Lower leg skin (tissue), 3 donors: ENCODE results near the gene ACOX3.

ENCODE experiments used
- POLR2A ChIP-seq, 2 donors: fragments of 450-650 bp; IDR thresholded peaks; one replicate each; pipeline ENCODE4 v1.6.1; 2016 to 2017; ENCODE audit warnings: antibody characterized with exemption in 2 of 2, mild to moderate bottlenecking in 1 of 2, moderate library complexity in 1 of 2
- TF ChIP-seq, protein P1 (sequence below), 3 donors: fragments of 450-650 bp; IDR thresholded peaks; one replicate each; pipeline ENCODE4 v1.5.1; 2016; ENCODE audit warnings: antibody characterized with exemption in 3 of 3, mild to moderate bottlenecking in 3 of 3, moderate library complexity in 2 of 3

DNA sequence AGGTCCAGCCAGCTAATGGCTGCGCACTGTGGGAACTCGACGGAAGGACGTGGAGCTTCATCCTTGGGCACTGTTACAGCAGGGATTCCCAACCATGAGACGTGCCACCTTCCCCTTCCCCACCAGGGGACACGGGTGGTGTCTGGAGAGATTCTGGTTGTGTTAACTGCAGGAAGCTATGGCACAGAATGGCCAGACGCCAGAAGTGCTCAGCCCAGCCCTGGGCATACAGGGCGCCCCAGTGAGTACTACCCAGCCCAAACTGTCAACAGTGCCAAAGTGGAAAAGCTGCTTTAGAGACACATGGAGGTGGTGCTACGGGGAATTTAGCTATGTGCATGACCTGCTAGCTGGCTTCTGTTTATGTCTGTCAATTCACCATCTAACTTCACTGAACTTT lies 32.8 kb downstream of the ACOX3 start:
- TF ChIP-seq, protein P1, sequence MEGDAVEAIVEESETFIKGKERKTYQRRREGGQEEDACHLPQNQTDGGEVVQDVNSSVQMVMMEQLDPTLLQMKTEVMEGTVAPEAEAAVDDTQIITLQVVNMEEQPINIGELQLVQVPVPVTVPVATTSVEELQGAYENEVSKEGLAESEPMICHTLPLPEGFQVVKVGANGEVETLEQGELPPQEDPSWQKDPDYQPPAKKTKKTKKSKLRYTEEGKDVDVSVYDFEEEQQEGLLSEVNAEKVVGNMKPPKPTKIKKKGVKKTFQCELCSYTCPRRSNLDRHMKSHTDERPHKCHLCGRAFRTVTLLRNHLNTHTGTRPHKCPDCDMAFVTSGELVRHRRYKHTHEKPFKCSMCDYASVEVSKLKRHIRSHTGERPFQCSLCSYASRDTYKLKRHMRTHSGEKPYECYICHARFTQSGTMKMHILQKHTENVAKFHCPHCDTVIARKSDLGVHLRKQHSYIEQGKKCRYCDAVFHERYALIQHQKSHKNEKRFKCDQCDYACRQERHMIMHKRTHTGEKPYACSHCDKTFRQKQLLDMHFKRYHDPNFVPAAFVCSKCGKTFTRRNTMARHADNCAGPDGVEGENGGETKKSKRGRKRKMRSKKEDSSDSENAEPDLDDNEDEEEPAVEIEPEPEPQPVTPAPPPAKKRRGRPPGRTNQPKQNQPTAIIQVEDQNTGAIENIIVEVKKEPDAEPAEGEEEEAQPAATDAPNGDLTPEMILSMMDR (IDR thresholded peaks at IDR 0.05), result no peak
- TF ChIP-seq POLR2A (IDR thresholded peaks at IDR 0.05), result no peak
